Mucosa of rectum (tissue), 2 donors: ENCODE measurements around the gene SNX32.

Experiments used
- H3K27ac ChIP-seq, 2 donors: one replicate each; pipeline ENCODE4 v1.7.0; 2013; ENCODE audit warnings: inconsistent platforms in 2 of 2, low read depth in 2 of 2, low read length in 2 of 2
- H3K27me3 ChIP-seq, 2 donors: one replicate each; pipeline ENCODE4 v1.7.0; 2013; ENCODE audit warnings: low read length in 2 of 2; ENCODE audit not compliant: control insufficient read depth in 2 of 2, insufficient read depth in 2 of 2
- H3K36me3 ChIP-seq, 2 donors: one replicate each; pipeline ENCODE4 v1.7.0; 2013; ENCODE audit warnings: low read length in 2 of 2; ENCODE audit not compliant: control insufficient read depth in 2 of 2, insufficient read depth in 2 of 2
- H3K4me1 ChIP-seq, 2 donors: one replicate each; pipeline ENCODE4 v1.7.0; 2013; ENCODE audit warnings: low read length in 2 of 2, mild to moderate bottlenecking in 1 of 2; ENCODE audit not compliant: control insufficient read depth in 2 of 2, insufficient read depth in 2 of 2
- H3K4me3 ChIP-seq, 2 donors: one replicate each; pipeline ENCODE4 v1.7.0; 2013; ENCODE audit warnings: low read length in 2 of 2
- H3K9ac ChIP-seq, 2 donors: one replicate each; pipeline ENCODE4 v1.7.0; 2013; ENCODE audit warnings: low read length in 2 of 2, low read depth in 1 of 2, mild to moderate bottlenecking in 1 of 2
- H3K9me3 ChIP-seq, 2 donors: one replicate each; pipeline ENCODE4 v1.7.0; 2013; ENCODE audit warnings: low read length in 2 of 2; ENCODE audit not compliant: control insufficient read depth in 2 of 2
- donor health status: healthy.
- donor health status: Normal muscosa, but diverticular disease.

Gene SNX32

GRCh38 chr11:65849771-65850216, 16.0 kb downstream of the SNX32 start:
- Histone ChIP-seq H3K4me1 (peaks cover 31 to 32% of the 10 kb centered on the region in 2 donors), H3K27me3 (no peaks in the 10 kb centered on the region), H3K9ac (no peak overlapping the region), H3K9me3 (no peaks in the 10 kb centered on the region), H3K27ac (no peak overlapping the region), H3K36me3 (peaks cover 29 to 42% of the 10 kb centered on the region in 2 donors), H3K4me3 (no peak overlapping the region)

- peaks cover 38% of the 10 kb centered on the region in 2 donors for H3K4me1 ChIP-seq
- H3K9me3 ChIP-seq, result no peaks in the 10 kb centered on the region
- H3K36me3 ChIP-seq, result peaks cover 35 to 48% of the 10 kb centered on the region in 2 donors
Measured at GRCh38 chr11:65850217-65851082, 16.7 kb downstream of the SNX32 start.

GRCh38 chr11:65851083-65851579, 17.4 kb downstream of the SNX32 start:
- peaks cover 42 to 55% of the 10 kb centered on the region in 2 donors for H3K36me3 ChIP-seq
- no peak overlapping the region for H3K9ac ChIP-seq
- H3K4me3 ChIP-seq, result no peak overlapping the region
- no peaks in the 10 kb centered on the region for H3K27me3 ChIP-seq
- peaks cover 45% of the 10 kb centered on the region in 2 donors for H3K4me1 ChIP-seq
- H3K9me3 ChIP-seq, result no peaks in the 10 kb centered on the region
- no peak overlapping the region for H3K27ac ChIP-seq

More at GRCh38 chr11:65850217-65851082, 16.7 kb downstream of the SNX32 start:
- no peaks in the 10 kb centered on the region for H3K27me3 ChIP-seq
- no peak overlapping the region for H3K9ac ChIP-seq
- H3K27ac ChIP-seq, result no peak overlapping the region
- no peak overlapping the region for H3K4me3 ChIP-seq

GRCh38 chr11:65851811-65852507, 18.2 kb downstream of the SNX32 start:
- H3K27me3 ChIP-seq, result no peaks in the 10 kb centered on the region
- H3K9ac ChIP-seq, result peak overlapping the region in 1 of 2 donors; percentile 46
- H3K27ac ChIP-seq, result peak overlapping the region; percentile 23 to 88
- H3K4me1 ChIP-seq, result peaks cover 51 to 52% of the 10 kb centered on the region in 2 donors
- no peak overlapping the region for H3K4me3 ChIP-seq
- H3K9me3 ChIP-seq, result no peaks in the 10 kb centered on the region
- peaks cover 45 to 61% of the 10 kb centered on the region in 2 donors for H3K36me3 ChIP-seq

DNA sequence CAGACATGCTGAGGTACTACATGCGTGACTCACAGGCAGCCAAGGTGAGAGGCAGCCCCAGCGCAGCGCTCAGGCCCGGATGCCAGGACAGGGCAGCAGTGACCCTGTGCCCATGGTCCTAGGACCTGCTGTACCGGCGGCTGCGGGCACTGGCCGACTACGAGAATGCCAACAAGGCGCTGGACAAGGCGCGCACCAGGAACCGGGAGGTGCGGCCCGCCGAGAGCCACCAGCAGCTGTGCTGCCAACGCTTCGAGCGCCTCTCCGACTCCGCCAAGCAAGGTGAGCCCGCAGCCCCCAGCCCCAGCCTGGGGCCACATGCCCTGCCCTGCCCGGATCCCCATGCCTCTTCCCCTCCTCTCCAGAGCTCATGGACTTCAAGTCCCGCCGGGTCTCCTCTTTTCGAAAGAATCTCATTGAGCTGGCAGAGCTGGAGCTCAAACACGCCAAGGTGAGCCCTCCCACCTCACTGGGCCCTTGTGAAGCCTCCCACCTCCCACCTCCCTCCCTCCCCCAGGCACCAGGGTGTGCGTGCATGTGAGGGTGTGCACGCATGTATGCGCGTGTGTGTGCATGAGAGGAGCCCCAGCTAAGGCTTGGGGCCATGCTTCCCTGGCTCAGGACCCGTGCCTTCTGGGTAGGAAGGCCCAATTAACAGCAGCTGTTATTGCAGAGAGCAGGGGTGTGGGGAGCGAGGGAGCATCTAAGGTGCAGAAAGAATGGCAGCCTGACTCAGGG, 18.9 kb downstream of the SNX32 start:
- Histone ChIP-seq H3K9ac (peak overlapping the region; percentile 4 to 46), H3K36me3 (peaks cover 45 to 61% of the 10 kb centered on the region in 2 donors), H3K27me3 (no peaks in the 10 kb centered on the region), H3K4me1 (peaks cover 51 to 52% of the 10 kb centered on the region in 2 donors), H3K4me3 (peak overlapping the region; percentile 46 to 58), H3K9me3 (no peaks in the 10 kb centered on the region), H3K27ac (peak overlapping the region; percentile 88 to 93)

DNA sequence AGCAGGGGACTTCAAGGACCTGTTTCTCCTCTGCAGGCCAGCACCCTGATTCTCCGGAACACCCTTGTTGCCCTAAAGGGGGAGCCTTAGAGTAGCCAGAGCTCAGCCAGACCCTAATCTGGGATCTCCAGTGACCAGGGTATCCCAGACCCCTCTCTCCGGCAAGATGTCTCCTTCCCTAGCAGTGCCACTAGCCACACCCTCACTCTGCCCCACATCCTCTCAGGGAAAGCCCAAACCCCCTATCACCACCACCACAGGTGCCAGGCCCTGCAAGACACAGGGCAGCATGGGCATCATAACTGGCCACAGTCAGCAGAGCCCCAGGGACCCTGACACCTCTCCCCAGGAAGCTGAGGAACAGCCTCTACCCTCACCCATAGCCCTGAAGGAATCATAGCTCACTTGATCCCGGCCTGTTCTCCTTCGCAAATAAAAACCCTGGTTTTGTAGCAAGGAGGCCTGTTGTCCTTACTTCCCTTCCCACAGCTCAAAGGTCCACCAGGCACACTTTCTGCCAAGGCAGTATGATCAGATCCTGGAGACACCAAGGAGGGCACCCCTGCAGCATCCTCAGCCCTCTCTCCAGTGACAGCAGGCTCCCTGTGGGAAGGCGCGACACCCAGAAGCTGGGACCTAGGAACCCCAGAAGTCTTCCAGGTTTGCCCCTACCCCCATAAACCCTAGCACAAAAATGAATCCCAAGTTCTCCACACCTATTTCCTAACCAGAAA, 19.6 kb downstream of the SNX32 start:
- Histone ChIP-seq H3K27me3 (no peaks in the 10 kb centered on the region), H3K9ac (peak overlapping the region; percentile 38 to 46), H3K4me3 (peak overlapping the region; percentile 46 to 58), H3K4me1 (peaks cover 51 to 55% of the 10 kb centered on the region in 2 donors), H3K36me3 (peaks cover 45 to 61% of the 10 kb centered on the region in 2 donors), H3K27ac (peak overlapping the region; percentile 88 to 93), H3K9me3 (no peaks in the 10 kb centered on the region)

GRCh38 chr11:65854161-65854592, 20.4 kb downstream of the SNX32 start:
- H3K9ac ChIP-seq, result peak overlapping the region; percentile 38 to 96
- peak overlapping the region; percentile 46 to 97 for H3K4me3 ChIP-seq
- no peaks in the 10 kb centered on the region for H3K27me3 ChIP-seq
- H3K4me1 ChIP-seq, result peaks cover 57 to 61% of the 10 kb centered on the region in 2 donors
- H3K27ac ChIP-seq, result peak overlapping the region; percentile 99
- H3K36me3 ChIP-seq, result peaks cover 45 to 61% of the 10 kb centered on the region in 2 donors
- no peaks in the 10 kb centered on the region for H3K9me3 ChIP-seq

GRCh38 chr11:65854852-65855837, 21.4 kb downstream of the SNX32 start:
- Histone ChIP-seq H3K9me3 (no peaks in the 10 kb centered on the region), H3K4me1 (peaks cover 62 to 69% of the 10 kb centered on the region in 2 donors), H3K9ac (peak overlapping the region; percentile 38 to 96), H3K27me3 (no peaks in the 10 kb centered on the region), H3K4me3 (peak overlapping the region; percentile 93 to 97), H3K27ac (peak overlapping the region; percentile 99), H3K36me3 (peaks cover 45 to 61% of the 10 kb centered on the region in 2 donors)
